GM21529 (cell line): Measurements from ENCODE around the gene GRHL1.
"Not testable (repeated sequence)": the region's sequence is repeated elsewhere in the genome, so short reads cannot be mapped to it uniquely, and the experiment has no call there.

Source experiments
- ATAC-seq: cut with Tn5 transposase; IDR thresholded peaks from one replicate; pipeline ENCODE4 v1.9.1; 2021; ENCODE audit not compliant: unreplicated experiment

Gene GRHL1, protein sequence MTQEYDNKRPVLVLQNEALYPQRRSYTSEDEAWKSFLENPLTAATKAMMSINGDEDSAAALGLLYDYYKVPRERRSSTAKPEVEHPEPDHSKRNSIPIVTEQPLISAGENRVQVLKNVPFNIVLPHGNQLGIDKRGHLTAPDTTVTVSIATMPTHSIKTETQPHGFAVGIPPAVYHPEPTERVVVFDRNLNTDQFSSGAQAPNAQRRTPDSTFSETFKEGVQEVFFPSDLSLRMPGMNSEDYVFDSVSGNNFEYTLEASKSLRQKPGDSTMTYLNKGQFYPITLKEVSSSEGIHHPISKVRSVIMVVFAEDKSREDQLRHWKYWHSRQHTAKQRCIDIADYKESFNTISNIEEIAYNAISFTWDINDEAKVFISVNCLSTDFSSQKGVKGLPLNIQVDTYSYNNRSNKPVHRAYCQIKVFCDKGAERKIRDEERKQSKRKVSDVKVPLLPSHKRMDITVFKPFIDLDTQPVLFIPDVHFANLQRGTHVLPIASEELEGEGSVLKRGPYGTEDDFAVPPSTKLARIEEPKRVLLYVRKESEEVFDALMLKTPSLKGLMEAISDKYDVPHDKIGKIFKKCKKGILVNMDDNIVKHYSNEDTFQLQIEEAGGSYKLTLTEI

DNA sequence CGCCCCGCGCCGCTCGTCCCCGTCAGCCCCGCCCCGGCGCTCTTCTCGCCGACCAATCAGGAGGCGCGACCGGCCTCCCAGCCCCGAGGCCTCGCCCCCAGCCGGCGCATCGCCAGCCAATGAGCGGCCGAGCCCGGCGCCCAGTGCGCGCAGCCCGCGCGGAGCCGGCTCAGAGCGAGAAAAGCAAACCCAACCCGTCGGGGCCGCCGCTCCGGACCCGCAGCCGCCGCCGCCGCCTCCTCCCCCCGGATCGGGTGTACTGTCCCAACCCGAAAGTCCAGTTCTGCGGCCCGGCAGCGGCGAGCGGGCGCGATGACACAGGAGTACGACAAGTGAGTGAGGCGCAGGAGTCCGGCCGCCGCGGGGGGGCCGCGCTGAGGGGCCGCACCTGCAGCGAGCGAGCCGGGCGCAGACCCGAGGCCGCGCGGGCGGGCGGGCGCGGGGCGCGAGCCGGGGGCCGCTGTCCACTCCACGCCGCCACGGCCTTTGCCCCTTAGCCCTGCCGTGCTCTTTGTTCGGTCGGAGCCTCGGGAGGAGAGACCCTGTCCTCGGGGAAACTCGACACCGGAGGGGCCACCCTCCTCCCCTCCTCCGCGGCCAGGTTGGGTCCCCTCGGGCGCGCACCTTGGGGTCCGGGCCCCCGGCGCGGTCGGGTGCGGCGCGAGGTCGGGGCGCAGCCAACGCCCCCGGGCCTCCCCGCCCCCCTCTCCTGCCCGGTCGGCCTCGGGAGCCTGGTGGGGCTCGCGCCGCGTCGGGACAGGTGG is at the start of gene GRHL1:
Gene GRHL1, plus strand, starts transcription at position 172 of the 764 bp plus-strand sequence. Its CDS starts 141 bp downstream, at position 313.
- ATAC-seq: peak; percentile 96

DNA sequence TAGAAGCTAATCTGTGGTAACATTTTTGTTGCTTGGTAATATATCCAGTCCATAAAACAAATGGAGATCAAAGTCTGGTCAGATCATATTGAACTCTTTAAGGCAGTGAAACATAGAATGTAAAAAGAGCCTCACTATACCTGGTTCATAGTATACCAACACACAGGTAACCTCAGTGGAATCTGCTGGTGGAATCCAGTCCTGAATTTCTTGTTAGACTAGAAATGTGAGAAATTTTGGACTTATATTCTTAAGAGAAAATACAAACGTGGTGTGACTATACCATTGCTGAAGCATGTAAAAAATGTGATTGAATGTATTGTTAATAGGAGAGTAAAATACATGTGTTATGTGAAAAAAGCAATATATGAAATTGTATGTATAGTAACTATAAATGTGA is 46.1 kb upstream of the GRHL1 start:
- ATAC-seq: no peak

DNA sequence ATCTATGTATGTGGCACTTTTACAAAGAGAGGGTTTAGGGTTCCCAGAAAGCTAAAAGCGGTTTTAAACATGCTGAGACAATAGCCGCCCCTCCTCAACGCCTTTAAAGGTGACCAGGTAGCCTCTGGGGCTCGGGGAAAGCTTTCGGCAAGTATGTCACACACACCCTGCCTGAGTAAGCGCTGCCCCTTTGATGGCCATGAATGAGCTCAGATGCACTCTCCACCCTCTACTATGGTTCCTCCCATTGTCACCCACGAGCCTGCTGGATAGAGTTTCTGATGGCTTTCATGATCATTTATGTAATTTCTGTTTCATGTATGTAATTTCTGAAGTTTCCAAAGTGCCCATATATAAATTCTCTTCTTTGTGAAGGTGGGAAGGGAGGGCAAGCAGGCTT is 44.1 kb upstream of the GRHL1 start:
- no peak for ATAC-seq

DNA sequence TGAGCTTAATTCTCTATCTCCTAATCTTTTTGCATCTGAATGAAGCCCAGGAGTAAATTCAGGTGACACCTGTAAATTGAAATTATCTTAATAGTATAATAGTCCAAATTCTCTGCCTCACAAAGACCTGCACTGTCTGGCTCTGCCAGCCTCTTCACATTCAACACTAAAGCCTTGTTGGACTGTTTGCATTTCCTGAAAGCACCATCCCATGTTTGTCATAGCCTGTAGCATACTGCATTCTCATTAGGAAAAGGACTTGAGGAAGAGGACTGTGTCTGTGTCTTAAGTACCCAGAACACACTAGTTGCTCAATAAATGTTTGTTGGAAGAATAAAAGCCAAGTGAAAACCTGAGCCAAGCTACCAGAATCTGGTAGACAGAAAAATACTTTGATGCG is 42.9 kb upstream of the GRHL1 start:
- no peak for ATAC-seq

DNA sequence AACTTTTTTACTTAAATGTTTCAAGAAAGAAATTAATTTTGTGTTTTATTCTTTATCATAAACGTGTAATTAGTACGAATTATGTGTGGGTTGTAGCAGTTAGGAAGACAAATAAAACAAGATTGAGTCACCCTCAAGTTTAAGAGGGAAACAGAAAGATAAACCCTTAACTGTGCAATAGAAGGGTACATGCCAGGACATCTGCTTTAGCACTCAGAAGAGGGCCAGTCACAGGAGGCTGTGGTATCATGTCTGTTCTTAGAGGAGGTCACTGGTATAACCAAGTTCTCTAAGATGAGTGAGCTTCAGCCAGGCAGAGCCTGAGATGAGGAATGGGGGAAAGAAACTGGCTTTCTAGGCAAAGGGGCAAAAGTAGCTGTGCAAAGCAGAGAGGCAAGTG is 42.4 kb upstream of the GRHL1 start:
- ATAC-seq: no peak

DNA sequence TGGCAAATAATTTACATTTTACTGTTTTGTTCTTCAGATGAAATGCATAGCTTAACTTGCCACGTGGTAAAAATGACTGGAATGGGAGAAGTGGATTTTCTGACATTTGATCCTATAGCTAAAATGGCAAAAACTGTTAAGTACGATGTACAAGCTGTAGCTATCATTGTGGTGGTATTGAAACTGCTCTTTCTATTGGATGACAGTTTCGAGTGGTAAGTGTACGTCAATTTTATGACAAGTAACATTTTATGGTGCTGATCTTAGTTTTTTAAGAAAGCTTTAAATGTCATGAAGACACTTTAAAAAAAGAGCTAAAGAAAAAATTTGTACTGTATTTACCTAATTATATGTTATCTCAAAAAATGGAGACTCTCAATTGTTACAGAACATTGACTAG is 40.8 kb upstream of the GRHL1 start:
- no peak for ATAC-seq

DNA sequence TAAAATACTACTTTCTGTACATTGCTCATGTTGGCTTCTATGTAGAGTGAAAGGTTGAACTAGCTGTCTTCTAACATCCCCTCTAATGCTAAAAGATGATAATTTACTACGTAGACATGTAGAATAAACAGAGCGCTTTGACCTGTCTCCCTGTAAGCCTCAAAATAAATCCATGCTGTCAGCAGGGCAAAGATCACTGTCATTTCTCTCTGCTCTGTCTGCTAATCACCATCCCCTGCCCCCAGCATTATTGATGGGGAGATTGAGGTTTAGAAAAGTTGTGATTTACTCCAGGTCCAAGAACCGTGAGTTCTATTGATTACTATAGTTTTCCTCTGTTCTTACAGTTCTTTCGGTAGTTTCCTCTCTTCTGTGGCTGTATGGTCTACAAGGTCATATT is 39.0 kb upstream of the GRHL1 start:
- no peak for ATAC-seq

DNA sequence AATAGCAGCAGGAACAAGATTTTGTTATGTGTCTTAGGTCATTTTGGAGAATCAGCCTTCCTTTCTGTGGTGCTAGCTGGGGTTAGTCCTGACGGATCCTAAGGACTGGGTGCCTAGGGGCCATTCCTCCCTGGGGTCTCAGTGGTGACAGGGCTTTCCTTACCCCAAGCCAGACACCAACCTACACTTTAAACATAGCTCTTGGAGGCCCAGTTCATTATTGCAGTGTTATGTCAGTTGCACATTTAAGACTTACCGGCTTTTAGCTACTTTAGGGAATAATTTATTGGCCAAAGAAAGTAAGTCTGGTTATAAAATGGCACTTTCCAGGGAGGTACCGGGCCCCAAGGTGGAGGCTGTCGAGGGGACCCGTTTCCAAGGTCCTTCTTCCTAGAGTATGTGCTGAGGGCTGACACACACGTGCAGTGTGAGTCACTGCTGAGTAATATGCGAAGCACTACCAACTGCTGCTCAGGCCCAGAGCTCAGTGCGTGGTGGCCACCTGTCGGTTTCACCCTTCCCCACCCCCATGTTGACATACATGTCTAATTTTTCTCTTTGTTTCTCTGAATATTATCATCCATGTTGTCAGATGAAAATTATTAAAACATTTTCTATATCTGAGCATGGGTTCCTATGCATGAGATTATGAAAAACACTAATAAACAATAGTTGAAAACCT is 37.0 kb upstream of the GRHL1 start:
- ATAC-seq: peak; percentile 100

DNA sequence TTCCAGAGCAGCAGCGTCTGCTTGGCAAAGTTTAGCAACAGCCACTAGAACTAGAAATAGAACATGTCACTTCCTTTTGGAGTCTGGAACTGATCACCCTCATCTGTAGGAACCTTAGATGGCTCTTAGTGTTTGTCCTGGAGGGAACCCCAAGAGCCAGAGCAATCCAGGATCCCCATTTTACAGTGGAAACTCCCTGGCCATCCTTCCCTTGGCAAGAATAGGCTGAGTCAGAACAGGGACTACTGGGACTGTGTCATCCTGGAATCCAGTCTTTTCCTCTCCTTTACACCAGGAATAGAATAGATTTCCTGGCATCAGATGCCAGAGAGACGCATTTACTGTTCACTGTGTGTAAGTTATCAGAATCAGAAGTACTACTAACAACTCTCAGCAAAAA is 33.2 kb upstream of the GRHL1 start:
- no peak for ATAC-seq

DNA sequence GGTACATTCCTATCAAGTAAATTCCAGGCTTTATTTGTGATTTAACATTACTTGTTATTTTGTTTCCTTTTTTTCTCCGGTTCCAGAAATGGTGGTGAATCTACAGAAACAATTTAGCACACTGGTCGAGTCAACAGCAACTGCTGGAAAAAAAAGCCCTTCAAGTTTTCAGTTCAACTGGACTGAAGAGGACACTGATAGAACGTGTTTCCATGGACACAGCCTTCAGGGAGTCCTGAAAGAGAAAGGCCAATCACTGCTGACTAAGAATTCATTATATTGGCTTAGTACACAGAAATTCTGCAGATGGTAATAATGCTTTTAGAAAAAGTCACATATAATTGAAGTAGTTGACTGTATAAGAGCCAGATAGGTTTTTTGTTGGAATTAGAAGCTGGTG is 32.0 kb upstream of the GRHL1 start:
- no peak for ATAC-seq

DNA sequence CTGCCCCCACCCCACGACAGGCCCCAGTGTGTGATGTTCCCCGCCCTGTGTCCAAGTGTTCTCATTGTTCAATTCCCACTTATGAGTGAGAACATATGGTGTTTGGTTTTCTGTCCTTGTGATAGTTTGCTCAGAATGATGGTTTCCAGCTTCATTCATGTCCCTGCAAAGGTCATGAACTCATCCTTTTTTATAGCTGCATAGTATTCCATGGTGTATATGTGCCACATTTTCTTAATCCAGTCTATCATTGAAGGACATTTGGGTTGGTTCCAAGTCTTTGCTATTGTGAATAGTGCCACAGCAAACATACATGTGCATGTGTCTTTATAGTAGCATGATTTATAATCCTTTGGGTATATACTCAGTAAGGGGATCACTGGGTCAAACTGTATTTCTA is 24.5 kb upstream of the GRHL1 start:
- ATAC-seq: not testable (repeated sequence)

DNA sequence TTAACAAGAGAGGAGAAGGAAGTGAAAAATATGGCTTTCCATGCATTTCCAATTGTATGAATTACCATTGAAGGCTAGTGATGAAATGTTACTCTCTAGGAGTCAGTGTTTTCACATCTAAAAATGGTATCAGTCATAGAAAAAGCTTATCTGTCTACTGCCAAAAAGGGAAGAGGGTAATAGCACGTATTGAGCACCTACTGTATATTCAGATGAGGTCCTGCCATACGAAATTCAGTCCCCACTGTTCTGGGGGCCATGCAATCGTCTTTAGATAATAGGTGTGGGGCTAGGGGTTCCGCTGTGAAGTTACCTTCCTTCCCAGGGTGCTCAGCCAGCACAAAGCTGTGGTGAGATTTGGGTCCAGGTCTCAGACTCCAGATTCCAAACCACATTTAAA is 14.2 kb upstream of the GRHL1 start:
- no peak for ATAC-seq

DNA sequence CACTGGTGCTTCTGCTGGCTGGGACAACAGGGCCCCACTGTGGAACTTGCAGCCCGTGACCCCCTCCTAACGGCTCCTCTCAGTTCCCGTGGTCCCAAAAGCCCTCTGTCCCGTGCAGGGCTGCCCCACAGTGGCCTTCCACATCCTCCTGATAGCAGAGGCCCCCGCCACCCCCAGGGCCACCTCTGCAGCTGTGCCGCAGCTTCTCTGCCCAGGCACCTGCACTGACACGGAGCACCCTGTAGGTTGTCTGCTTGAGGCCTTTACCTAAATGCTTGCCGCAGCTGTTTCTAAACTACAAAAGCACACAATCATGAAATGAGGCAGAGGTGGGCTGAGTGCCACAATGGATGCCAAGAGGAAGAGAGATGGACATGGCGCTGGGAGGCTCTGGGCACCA is 13.5 kb upstream of the GRHL1 start:
- no peak for ATAC-seq

DNA sequence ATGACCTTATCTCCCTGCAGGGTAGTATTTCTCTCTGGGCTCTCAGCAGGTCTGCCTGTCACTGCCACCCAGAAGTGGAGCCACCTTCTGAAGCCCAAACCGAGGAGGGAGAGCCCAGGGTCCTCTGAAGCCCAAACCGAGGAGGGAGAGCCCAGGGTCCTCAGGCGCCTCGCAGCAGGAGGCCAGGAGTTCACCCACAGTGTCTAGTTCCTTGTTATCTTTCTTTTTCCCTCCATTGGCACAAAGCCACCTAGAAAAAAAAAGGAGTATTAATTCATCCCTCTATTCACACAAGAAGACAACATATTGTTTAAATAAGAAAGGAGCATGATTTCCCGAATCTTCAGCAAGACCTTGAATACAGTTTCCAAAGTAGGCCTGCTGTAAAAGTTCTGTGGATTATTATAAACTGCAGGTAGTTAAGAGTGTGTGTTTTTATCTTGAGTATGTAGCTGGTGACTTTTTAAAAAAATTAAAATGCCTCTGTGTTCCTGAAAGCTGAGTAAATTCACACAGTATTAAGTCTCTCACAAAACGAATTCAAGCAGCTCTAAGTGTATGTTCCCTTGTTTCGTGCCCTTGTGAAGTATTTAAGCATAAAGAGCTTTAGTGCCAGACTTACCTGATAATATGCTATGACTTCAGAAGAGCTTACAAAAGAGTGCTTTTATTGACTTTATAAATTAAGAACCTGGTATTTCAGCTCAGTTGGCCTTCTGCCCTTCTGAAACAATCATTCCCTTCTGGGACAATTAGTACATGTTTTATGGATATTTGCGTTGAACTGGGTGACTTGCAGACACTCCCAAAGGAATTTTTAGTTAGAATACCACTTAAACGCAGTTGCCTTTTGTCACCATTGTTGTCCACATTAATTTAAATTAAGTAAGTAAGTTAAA is 11.7 kb upstream of the GRHL1 start:
- no peak for ATAC-seq

DNA sequence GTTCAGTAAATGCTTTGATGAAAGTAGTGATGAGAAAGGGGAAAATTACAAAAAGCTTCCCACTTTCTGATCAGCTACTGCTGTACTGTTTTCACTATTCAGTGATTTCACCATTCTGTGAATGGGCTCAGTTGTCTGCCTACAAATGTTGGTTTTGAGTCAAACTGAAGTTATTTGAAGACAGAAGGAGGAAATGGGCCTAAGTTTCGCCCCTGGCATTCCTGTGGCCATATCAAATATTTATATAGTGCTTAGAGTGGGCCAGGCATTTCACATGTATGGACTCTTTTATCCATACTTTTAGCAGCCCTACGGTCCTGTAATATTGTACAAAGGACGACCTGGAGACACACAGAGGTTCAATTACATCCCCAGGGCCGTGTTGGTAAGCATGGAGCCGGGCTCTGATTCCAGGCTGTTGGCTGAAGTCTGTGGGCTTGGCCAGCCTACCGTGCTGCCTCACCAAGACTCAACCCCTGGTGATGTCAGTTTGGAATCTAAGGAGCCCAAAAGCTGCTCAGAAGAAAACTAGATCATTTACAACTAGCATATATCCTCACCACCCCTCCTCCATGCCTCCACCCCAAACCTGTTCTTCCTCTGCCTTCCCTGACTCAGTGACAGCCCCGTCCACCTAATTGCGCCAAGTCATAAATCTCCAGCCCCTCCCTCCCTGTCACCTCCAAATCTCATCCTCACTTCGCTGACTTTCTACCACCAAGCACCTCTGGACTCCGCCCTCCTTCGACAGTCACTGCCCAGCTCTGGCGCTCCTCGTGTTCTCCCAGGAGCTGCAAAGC is 10.1 kb upstream of the GRHL1 start:
- ATAC-seq: no peak

DNA sequence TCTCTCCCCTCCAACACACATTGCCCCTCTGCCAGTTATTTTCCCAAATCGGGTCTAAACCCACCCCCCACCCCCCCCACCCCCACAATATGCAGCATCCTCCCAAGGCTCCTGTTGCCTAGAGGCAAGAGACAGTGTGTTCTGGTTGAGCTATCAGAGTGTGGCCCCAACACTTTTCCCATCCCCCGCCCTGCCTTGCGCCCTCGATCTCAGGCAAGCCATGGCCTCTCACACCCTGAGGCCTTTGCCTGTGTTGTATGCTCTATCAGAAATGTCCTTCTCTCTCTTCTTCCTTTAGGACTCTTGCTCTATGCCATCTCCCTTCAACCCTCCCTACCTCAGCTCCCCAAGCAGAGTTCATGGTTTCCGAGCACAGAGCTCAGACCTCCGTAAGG is 9.5 kb upstream of the GRHL1 start:
- ATAC-seq: no peak

DNA sequence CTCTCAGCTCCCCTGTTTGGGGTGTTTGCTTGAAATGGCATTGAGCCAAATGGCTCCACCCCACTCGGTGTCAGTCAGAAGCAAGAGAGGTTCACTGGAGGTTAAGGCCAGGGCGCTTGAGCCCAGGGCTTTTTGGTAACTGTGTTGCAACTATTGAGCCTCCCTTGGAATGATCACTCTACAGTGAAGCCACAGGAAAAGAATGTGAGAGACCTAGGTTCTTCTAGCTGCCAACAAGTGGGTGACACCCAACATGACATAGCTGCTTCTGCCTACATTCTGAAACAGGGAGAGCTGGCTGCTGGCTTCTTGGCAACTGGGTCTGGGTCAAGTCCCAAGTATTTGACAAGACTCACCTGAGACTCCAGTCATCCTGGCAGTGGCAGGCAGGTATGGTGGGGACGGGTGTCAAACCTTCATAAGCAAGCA is 7.1 kb upstream of the GRHL1 start:
- ATAC-seq: no peak

DNA sequence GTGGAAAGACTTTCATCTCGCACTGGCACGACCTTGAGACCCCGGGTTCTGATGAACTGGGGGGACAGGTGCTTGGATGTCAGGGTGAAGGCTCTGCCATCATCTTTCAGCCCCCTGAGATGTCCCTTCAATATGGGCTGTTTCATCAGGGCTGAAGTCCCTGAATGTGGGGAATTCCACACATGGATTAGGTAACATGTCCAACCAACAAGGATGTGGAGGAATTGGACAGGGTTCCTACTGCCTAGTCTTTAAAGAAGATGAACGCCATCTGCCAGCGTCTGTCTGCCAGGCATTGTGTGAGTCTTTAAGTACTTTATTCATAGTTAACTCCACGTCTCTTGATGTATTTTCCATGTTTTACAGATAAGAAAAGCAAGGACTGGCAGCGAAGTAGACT is 5.9 kb upstream of the GRHL1 start:
- ATAC-seq: no peak

DNA sequence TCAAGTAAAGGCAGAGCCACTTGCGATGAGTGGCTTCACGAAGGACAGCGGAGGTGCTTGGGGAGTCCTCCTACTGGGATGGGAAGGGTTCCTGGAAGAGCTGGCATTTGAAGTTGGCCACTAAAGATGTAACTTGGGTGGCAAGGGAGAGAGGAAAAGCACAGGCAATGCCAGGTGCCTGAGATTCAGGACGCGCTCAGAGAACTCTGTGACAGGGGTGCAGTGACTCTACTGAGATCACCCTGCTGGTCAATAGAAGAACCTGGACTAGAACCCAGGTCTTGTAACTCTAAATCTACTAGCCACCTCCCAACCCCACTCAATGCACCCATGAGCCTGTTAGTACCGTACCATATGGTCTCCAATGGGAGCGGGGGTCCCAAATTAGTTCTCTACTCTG is 5.4 kb upstream of the GRHL1 start:
- no peak for ATAC-seq

DNA sequence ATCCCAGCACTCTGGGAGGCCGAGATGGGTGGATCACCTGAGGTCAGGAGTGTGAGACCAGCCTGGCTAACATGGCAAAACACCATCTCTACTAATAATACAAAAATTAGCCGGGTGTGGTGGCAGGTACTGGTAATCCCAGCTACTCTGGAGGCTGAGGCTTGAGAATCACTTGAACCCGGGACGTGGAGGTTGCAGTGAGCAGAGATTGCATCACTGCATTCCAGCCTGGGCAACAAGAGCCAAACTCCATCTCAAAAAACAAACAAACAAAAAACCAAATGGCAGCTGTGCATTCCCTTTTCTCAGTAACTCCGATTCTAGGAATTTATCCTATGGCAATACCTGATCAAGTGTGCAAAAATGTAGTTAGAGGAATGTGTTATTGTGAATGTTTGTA is 4.7 kb upstream of the GRHL1 start:
- no peak for ATAC-seq
